Spleen (tissue), 7 donors: ENCODE measurements around the gene FBLN2.

Experiments
- POLR2A ChIP-seq, 3 donors: fragments of 450-650 bp; IDR thresholded peaks; one replicate each; pipeline ENCODE4 v1.5.1; 2017; ENCODE audit warnings: antibody characterized with exemption in 3 of 3, mild to moderate bottlenecking in 1 of 3
- POLR2AphosphoS5 ChIP-seq, 3 donors: sonication (generic); formaldehyde crosslinking; IDR thresholded peaks; one replicate each; pipeline ENCODE4 v1.5.1; 2017; ENCODE audit warnings: antibody characterized with exemption in 3 of 3
- TF ChIP-seq, protein P1 (sequence below), 11 experiments: fragments of 200-600 bp in 7 of 11; fragments of 450-650 bp in 4 of 11; sonication (generic) in 4 of 11; IDR thresholded peaks in 8 of 11; conservative IDR thresholded peaks in 3 of 11; 1 replicate in 7 of 11; 2 replicates in 4 of 11; pipeline versions ENCODE4 v1.4.0 to v1.8.0; 2016 to 2021; ENCODE audit warnings: antibody characterized with exemption in 11 of 11, inconsistent platforms in 4 of 11, mild to moderate bottlenecking in 1 of 11
- donor health status: DM: no; HTN: no; CAD: no; lungs with moderate emphysema.
- donor health status: DM: no; HTN: no; CAD: no.
- donor health status: DM: no; HTN: no; CAD: no.

DNA sequence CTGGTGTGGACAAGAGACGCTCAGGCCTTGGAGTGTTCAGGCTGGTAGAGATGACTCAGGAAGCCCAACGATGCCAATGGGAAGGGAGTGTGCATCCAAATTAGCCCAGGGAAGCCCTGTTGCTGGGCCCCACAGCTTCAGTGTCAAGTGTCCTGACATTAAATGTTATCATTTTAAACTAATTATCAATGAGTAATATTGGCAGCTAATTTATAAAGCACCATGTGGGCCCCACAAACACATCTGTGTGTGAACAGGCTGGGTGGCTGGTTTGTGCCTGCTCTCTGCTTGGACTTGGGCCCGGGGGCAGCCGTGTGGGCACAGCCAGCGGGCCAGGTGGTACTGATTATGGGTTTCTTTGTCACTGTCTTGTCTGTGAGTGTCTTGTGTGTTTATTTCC lies 15.0 kb downstream of the FBLN2 start:
- TF ChIP-seq, protein P1, sequence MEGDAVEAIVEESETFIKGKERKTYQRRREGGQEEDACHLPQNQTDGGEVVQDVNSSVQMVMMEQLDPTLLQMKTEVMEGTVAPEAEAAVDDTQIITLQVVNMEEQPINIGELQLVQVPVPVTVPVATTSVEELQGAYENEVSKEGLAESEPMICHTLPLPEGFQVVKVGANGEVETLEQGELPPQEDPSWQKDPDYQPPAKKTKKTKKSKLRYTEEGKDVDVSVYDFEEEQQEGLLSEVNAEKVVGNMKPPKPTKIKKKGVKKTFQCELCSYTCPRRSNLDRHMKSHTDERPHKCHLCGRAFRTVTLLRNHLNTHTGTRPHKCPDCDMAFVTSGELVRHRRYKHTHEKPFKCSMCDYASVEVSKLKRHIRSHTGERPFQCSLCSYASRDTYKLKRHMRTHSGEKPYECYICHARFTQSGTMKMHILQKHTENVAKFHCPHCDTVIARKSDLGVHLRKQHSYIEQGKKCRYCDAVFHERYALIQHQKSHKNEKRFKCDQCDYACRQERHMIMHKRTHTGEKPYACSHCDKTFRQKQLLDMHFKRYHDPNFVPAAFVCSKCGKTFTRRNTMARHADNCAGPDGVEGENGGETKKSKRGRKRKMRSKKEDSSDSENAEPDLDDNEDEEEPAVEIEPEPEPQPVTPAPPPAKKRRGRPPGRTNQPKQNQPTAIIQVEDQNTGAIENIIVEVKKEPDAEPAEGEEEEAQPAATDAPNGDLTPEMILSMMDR (IDR thresholded peaks at IDR 0.05 in 8 of 11, conservative IDR thresholded peaks at IDR 0.05 in 3 of 11), result no peak
- TF ChIP-seq POLR2A (IDR thresholded peaks at IDR 0.05), result no peak
- TF ChIP-seq POLR2AphosphoS5 (IDR thresholded peaks at IDR 0.05), result no peak
